ENCODE results near the gene MEX3D.
A peak's percentile ranks its signal among the peaks of the same experiment; 100 is the strongest.
"Not testable (repeated sequence)": the region's sequence is repeated elsewhere in the genome, so short reads cannot be mapped to it uniquely, and the experiment has no call there.

Gene MEX3D

DNA sequence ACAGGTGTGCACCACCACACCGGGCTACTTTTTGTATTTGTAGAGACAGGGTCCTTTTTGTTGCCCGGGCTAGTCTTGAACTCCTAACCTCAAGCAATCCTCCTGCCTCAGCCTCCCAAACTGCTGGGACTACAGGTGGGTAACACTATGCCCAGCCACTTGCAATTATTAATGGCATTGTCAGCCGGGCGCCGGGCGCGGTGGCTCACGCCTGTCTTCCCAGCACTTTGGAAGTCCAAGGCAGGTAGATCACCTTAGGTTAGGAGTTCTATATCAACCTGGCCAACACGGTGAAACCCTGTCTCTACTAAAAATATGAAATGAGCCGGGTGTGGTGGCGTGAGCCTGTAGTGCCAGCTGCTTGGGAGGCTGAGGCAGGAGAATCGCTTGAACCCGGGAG lies 2.7 kb upstream of the MEX3D start:
- no peak for DNase-seq

DNA sequence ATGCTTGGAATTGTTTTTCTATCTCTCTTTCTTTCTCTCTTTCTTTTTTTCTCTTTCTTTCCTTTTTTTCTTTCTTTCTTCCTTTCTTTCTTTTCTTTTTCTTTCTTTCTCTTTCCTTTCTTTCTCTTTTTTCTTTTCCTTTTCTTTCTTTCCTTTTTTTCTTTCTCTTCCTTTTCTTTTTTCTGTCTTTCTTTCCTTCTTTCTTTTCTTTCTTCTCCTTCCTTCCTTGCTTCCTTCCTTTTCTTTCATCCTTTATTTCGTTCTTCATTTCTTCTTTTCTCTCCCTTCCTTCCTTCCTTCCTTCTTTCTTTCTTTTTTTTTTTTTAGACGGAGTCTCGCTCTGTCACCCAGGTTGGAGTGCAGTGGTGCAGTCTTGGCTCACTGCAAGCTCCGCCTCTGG lies 1.9 kb upstream of the MEX3D start:
- DNase-seq: no peak

DNA sequence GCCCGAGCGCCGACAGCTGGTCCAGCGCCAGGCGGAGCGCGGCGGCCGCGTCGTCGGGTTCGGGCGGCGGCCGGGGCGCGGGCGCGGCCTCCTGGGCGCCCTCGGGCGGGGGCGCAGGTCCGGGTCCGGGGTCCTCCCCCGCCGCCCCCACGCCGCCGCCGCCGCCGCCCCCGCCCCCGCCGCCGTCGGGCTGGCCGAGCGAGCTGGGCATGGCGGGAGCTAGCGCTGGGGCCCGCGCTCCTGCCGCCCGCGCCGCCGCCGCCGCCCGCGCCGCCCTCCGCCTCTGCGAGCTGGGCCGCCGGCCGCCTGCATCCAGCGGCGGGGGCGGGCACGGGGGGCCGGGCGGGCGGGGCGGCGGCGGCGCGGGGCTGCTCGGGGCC lies 287 bp downstream of the MEX3D start:
- DNase-seq: no peak

DNA sequence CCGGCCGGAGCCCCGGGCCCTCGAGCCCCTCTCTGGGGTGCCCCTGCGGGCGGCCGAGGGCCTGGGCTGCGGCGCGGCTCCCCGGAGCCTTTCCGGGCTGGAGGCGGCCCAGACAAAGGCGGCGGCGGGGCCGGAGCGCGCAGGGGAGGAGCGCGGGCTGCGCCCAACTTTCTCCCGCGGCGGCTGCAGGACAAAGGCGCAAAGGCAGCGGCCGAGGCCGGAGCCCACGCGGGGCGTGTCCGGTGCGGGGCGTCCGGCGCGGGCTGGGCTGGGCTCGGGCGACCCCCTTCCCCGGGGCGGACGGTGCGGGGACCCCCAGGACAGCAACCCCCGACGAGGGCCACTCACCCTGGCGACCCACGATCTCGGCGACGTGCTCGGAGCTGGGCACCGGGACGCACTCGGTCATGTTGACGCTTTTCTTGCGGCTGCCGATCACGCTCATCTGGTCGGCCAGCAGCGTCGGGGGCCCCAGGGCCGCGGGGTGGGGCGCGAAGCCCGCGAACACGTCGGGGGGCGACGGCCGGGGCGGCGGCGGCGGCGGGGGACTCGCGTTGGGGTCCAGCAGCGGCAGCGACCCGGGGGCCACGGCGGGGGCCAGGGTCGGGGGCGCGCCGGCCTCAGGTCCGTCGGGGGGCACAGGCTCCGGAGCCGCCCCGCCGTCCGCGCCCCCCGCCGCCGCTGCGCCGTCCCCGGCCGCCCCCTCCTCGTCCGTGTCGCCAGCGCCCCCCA lies 843 bp downstream of the MEX3D start:
- DNase-seq: peak in 1 of 2 donors; percentile 16

DNA sequence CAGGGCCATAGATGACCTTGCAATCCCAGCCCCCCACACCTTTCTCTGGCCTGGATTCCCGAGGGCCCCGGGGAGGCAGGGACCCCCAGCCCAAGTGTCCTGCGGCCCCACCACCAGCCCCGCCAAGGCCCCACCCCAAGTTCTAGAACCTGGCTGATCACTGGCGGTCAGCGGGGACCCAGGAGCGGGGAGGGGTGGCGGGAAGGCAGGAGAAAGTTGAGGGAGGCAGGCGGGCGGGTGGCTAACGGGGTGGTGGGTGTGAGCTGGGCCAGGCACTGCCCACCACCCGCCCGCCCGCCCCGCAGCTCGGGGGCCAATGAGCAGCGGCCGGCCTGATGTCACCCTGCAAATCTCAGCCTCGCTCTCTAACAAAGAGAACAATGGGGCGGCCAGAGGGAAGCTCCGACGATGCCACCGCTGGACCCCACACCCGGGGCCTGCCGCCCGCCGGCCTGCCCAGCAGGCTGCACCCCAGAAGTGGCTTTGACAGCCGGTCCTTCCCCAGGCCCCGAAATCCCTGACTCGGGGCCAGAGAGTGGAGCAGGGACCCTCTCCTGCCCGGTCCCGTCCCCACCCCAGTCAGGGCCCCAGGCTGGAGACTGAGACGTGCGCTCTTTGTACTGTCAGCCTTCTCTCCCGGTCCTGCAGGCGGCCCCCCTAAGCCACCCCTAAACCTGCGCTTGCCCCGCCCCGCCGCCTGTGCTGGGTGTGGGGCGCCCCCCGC lies 1.6 kb downstream of the MEX3D start:
- DNase-seq: no peak

DNA sequence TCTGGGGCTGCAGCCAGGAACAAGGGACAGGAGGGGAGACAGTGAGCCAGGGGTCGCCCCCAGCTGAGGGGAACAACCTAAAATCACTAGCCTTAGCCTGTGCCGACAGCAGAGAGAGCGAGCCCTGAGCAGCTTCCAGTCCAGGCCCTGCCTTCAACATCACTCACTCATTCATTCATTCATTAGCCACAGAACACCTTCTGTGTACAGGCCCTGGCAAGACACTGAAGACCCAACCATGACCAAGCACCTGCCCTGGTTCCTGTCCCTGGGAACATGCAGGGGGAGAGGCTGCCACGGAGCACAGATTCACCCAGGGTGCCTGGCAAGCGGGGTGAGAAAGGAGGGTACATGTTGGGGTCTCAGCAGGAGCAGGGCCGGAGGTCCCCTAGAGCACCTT lies 4.9 kb downstream of the MEX3D start:
- no peak for DNase-seq

DNA sequence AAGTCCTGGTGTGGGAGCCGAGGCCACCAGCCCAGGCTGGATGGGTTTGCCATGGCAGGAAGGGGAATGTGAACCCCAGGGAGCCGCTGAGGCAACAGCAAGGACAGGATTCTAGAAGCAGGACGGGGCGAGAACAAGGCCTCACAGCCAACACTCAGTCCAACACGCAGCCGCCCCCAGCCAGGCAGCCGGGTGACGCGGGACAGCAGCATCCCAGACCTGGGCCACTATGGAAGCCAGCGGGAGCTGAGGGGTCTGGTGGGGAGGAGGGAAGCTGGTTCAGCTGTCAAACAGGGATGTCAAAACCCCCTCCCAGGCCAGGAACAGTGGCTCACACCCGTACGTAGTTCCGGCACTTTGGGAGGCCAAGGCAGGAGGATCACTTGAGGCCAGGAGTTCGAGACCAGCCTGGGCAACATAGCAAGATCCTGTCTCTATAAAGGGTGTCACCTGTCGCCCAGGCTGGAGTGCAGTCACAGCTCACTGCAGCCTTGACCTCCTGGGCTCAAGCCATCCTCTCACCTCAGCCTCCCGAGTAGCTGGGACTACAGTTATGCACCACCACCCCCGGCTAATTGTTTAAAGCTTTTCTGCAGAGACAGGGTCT lies 6.8 kb downstream of the MEX3D start:
- DNase-seq: no peak

DNA sequence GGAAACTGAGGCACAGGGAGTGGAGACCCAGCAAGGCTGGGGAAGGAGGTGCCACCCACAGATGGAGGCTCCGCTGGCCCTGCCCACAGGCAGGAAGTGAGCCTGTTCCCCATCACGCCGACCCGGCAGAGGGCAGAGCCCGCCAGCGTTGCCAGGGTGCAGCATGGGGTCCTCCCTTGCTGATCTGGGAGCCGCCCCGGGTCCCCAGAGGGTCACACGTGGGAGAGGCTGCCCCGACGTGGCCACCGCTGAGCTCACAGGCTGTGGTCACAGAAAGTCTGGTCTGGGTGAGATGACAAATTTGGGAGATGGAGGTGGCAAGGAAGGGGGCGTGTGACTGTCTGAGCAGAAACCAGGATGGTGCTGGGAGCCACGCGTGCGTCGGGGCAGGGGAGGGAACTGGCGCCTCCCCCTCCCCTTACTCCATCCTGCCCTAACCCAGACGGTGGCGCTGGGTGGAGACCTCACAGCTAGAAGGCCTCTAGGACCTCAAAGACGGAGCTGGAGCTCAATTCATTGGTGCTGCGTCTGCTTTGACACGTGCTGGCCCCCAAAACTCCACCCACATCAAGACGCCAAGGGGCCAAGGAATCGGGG lies 7.7 kb downstream of the MEX3D start:
- no peak for DNase-seq

DNA sequence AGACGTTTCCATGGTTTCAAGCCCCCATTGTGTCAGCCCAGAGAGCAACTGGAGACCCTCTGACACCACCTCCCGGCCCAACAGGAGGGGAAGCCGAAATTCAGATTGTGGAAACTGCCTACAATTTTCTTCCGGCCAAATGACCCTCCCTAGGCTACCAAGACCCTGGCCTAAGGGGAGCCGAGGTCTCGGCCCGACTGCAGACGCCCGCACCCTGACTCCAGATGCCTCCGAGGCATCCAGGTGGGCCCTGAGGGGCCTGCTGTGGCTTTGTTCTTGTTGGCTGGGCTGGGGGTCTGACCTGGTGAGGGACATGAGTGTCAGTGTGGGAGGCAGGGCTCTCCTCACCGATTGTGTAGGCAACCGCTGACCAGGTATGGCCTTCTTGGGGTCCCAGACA lies 9.6 kb downstream of the MEX3D start:
- DNase-seq: no peak

DNA sequence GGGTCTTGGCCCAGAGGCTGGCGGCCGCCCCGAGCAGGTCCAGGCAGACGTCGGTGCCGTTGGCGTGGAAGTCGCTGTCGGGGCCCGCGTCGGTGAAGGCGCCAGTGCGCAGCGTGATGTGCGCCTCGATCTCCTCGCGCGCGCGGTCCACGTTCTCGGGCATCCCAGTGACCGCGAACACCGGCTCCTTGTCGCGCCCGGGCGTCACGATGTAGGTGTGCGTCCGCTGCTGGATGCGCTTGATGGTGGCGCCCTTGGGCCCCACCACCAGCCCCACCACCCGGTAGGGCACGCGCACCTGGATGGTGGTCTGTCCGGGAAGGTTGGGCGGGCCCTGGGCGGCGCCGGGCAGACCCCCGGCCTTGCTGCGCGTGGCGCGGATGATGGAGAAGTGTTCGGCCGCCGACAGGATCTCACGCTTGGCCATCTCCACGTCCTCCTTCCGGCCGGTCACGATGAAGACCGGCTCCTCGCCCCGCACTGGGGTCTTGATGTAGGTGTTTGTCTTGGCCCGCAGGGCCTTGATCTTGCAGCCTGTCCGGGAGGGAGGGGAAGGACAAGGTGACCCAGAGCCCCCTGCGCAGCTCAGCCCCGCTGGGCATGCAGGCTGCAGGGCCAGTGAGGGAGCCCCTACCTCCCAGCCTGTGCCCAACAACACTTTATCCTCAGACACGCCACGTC lies 11.6 kb downstream of the MEX3D start:
- no peak for DNase-seq

DNA sequence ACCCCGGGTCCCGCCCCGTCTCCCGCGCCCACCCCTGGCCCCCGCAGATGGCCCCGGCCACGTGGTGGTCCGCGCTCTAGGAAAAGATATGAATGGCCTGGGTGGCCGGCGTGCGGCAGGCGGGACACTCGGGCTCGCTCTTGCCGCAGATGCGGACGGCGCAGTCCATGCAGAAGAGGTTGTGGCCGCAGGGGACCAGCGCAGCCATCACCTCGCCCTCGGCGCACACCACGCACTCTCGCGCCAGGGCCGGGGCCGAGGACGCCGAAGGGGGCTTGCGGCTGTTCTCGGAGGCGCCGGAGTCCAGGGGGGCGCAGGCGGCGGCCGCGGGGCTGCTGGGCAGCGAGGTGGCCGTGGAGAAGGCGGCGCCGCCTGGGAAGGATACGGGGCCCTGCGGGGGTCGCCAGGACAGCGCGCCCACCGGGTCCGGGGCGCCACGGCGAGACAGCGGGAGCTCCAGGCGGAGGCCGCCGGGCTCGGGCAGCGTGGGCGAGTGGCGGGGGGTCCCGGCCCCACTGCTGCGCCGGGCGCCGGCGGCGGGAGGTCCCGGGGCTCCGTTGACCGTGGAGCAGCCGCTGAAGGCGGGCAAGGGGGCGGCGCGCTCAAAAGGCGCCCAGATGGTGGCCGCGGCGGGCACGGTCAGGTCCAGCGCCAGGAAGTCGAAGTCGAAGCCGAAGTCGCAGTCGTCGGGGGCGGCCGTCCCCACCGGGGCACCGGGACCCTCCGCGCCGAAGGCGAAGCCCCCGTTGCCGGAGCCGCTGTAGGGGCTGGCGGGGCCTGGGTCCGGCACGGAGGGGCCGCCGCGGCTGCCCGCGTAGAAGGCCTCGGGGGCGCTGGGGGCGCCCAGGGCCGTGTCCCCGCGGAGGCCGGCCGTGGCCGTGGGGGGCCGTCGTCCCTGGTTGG lies 12.4 kb downstream of the MEX3D start:
- DNase-seq: no peak

DNA sequence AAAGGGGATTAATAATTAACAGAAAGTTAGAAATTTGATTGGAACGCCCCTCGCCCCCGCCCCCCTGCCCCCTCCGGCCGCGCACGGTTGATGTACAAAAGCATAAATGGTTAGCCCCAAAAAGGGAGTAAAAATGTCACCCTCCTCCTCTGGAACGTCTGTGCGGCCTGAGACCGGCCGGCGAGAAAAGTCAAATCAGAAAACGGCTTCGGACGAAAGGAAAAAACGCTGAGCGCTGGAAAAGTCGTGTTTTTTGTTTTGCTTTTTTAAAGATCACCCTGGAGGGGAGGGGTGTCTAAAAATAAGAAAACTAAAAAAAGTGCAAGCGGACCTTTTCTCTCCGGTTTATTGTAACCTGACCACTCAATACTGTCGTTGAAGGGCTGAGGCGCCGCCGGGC lies 13.2 kb downstream of the MEX3D start:
- DNase-seq: no peak

DNA sequence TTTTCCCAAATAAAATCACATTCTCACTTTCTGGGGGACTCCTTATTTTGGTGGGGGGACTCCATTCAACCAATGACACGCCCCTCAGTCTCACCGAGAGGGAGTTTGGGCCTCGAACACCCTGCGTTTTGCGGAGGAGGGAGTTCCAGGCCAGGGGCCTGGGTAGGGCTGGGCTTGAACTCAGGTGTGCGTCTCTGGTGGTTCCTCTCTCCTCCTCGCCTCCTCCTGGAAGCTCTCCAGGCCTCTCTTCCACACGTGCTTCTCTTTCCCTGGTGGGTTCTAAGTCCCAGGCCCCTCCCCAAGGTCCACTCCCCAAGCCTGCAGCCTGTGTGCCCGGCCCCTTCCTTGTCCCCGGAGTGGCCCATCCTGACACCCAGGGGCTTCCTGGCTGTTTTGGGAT lies 14.7 kb downstream of the MEX3D start:
- DNase-seq: no peak

DNA sequence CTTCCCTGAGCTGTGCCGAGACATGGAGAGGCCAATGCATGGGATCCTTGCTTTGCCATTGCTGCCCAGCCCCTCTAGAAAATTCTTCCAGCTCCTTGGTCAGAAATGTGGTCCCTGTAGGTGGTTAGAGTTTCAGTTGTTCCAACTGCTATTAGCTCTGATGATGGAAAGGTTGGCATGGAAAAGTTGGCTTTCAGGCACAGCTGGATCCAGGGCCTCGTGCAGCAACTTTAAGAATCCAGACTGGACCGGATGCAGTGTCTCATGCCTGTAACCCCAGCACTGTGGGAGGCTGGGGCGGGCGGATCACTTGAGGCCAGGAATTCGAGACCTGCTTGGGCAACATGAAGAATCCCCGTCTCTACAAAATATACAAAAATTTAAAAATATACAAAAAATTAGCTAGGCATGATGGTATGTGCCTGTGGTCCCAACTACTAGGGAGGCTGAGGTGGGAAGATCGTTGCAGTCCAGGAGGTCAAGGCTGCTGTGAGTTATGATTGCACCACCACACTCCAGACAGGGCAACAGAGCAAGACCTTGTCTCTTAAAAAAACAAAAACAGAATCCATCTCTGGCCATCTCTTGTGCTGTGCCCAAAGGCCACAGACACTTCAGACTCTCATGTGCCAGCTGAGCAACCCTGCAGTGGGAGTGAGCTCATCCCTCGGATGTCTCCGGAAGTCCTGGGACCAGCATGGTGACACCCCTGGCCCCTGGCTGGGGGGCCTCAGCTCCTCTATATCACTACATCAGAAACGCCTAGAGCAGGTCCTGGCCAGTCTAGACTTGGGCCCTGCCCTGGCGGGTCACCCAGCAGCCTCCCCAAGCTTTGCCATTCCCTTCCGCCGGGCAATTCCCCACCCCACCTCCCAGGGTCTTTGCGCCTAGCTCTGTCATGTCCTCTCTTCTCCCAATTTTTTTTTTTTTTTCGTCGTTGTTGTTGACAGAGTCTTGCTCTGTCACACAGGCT lies 16.8 kb downstream of the MEX3D start:
- no peak for DNase-seq

DNA sequence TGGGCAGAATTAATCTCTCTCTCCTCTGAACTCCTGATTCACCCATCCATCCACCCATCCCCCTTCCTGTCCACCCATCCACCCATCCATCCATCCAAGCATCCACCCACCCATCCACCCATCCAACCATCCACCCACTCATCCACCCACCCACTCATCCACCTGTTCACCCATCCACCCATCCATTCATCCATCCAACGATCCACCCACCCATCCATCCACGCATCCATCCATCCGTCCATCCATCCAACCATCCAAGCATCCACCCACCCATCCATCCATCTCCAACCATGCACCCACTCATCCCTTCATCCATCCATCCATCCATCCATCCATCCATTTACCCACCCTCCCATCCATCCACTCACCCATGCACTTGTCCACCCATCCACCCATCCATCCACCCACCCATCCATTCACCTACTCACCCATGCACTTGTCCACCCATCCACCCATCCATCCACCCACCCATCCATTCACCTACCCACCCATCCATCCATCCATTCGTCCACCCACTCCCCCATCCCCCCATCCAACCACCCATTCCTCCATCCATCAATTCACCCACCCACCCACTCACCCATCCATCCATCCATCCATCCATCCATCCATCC lies 18.7 kb downstream of the MEX3D start:
- no peak for DNase-seq

DNA sequence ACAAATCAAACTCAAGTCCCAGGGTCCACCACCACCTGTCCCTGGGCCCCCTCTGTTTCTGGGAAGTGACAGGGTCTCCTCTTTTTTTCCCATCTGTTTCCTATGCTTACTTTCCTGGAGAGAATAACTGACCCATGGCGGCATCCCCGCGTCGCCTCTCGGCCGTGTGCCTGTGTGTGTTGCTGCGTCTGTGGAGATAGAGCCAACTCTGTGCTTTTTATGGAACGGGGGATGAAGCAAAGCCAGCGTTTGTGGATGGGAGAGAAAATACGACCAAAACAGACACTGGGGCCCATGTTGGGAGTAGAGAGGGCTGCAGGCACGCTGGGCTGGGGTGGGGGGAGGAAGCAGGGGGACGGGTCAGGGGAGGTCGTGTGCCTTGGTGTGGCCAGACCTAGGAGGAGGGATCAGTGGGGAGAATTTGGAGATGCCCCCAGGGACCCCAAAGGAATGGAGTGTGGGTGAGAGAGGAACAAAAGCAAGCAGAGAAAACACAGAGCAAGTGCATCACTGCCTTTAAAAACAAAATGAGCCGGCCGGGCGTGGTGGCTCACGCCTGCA lies 27.7 kb downstream of the MEX3D start:
- no peak for DNase-seq

DNA sequence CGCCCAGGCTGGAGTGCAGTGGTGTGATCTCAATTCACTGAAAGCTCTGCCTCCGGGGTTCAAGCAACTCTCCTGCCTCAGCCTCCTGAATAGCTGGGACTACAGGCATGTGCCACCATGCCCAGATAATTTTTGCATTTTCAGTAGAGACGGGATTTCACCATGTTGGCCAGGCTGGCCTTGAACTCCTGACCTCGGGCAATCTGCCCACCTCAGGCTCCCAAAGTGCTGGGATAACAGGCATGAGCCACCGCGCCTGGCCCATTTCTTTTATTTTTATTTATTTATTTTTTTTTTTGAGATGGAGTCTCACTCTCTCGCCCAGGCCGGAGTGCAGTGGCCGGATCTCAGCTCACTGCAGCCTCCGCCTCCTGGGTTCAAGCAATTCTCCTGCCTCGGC lies 28.4 kb downstream of the MEX3D start:
- not testable (repeated sequence) for DNase-seq

DNA sequence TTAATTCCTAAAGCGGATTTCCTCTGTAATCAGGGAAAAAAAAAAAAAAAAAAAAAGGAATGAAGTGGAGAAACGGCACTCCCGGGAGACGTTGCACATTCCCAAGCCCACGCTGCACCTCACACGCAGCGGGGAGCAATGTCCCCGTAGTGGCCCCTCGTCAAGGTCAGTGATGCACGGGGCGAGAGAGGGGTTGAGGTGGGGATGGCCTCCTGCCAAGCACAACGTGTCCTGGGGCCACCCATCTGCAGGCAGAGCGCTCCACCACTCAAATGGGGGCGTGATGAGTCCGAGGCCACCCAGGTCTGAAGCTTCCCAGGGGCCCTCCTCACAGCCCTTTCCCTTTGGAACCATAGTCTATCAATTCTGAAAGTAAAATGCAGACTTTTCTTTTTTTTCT lies 29.1 kb downstream of the MEX3D start:
- DNase-seq: no peak

DNA sequence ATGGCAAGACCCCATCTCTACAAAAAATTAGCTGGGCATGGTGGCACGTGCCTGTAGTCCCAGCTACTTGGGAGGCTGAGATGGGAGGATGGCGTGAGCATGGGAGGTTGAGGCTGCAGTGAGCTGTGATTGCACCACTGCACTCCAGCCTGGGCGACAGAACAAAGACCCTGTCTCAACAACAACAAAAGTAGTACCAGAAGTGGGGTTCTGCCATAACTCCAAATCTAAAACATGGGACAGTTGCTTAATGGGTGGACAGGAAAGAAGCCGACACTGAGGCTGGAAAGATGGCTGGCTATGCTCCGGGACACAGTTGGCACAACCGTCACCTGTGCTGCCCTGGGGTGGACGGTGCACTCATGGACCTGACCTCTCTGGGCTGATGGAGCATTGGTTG lies 32.4 kb downstream of the MEX3D start:
- DNase-seq: not testable (repeated sequence)

DNA sequence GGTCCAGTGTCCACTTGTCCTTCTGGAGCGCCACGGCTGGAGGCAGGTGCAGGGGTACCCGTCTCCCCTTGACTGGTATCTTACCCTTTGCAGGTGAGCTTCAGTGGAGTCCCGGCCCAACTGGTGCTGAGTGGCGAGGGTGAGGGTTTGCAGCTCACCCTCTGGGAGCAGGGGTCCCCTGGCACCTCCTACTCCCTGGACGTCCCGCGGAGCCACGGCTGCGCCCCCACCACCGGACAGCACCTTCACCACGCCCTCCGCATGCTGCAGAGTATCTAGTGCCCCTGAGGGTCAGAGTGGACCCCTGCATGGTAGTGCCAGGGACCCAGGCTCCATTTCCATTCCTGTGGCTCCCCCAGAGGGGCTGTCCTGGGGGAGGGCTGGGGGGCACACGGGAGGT lies 33.2 kb downstream of the MEX3D start:
- no peak for DNase-seq

All from inflammatory macrophage treated with lipopolysaccharide for 1 hour (primary cell).